A673 (cell line): ENCODE data around the gene MFNG.

ENCODE experiments used
- EZH2 ChIP-seq: fragments of 200-600 bp; sonication (generic); IDR thresholded peaks from 2 replicates; pipeline ENCODE4 v1.6.1; 2017; ENCODE audit warnings: borderline replicate concordance, low read depth, mild to moderate bottlenecking, mixed read lengths, antibody characterized with exemption, low read length; ENCODE audit not compliant: poor library complexity, severe bottlenecking
- TF ChIP-seq, protein P1 (sequence below): fragments of 300-800, 200-600 bp; sonication (generic); conservative IDR thresholded peaks from 2 replicates; pipeline ENCODE4 v1.5.1; 2017; ENCODE audit warnings: low read depth, mild to moderate bottlenecking, antibody characterized with exemption, low read length, moderate library complexity, mixed read lengths

DNA sequence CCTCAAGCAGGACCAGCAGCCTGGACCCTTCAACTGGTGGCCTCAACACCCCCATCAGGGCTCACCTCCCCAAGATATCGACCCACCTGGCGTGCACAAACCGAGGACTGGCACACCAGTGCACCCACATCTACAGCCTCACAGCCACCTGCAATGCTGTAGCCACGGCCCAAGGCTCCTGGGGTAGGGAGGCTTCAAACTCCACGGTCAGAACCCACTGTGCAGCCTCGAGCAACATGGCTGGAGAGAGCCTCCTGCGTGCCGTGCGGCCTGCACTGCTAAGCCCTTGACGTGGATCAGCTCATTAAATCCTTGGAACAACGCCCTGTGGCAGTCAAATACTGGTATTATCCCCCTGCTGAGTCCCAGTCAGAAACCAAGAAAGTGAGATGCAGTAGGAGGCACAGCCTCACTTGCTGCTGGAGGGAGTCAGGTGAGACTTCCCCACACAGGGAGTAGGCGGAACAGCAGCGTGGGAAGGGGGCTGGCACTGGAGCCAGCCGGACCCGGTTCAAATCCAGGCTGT lies 28.4 kb upstream of the MFNG start:
- TF ChIP-seq, protein P1, sequence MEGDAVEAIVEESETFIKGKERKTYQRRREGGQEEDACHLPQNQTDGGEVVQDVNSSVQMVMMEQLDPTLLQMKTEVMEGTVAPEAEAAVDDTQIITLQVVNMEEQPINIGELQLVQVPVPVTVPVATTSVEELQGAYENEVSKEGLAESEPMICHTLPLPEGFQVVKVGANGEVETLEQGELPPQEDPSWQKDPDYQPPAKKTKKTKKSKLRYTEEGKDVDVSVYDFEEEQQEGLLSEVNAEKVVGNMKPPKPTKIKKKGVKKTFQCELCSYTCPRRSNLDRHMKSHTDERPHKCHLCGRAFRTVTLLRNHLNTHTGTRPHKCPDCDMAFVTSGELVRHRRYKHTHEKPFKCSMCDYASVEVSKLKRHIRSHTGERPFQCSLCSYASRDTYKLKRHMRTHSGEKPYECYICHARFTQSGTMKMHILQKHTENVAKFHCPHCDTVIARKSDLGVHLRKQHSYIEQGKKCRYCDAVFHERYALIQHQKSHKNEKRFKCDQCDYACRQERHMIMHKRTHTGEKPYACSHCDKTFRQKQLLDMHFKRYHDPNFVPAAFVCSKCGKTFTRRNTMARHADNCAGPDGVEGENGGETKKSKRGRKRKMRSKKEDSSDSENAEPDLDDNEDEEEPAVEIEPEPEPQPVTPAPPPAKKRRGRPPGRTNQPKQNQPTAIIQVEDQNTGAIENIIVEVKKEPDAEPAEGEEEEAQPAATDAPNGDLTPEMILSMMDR = no peak
- no peak for TF ChIP-seq EZH2
